NAMALWA (cell line): ENCODE data around the gene KRT17.
"Not testable (repeated sequence)": the region's sequence is repeated elsewhere in the genome, so short reads cannot be mapped to it uniquely, and the experiment has no call there.

ENCODE experiments used
- DNase-seq: peaks from one replicate; pipeline ENCODE4 v3.0.0-alpha.2; 2015; ENCODE audit warnings: low spot score

The KRT17 gene

GRCh38 chr17:41634639-41635038, 10.3 kb upstream of the KRT17 start:
- DNase-seq = no peak

GRCh38 chr17:41633556-41634199, 9.3 kb upstream of the KRT17 start:
- peak; percentile 68 for DNase-seq

- DNase-seq = no peak
These were observed 8.2 kb upstream of the KRT17 start for GRCh38 chr17:41632482-41633105.

GRCh38 chr17:41631898-41632285, 7.5 kb upstream of the KRT17 start:
- no peak for DNase-seq

GRCh38 chr17:41631025-41631897, 6.9 kb upstream of the KRT17 start:
- no peak for DNase-seq

GRCh38 chr17:41629826-41630670, 5.7 kb upstream of the KRT17 start:
- DNase-seq = no peak

- no peak for DNase-seq
These were observed 4.9 kb upstream of the KRT17 start for GRCh38 chr17:41629316-41629715.

- DNase-seq = not testable (repeated sequence)
These were observed 4.4 kb upstream of the KRT17 start for GRCh38 chr17:41628621-41629255.

GRCh38 chr17:41628073-41628370, 3.6 kb upstream of the KRT17 start:
- not testable (repeated sequence) for DNase-seq

GRCh38 chr17:41627316-41628072, 3.1 kb upstream of the KRT17 start:
- no peak for DNase-seq

- not testable (repeated sequence) for DNase-seq
These were observed 2.5 kb upstream of the KRT17 start for GRCh38 chr17:41626914-41627295.

GRCh38 chr17:41626028-41626913, 1.9 kb upstream of the KRT17 start:
- not testable (repeated sequence) for DNase-seq

GRCh38 chr17:41625602-41626001, 1.2 kb upstream of the KRT17 start:
- no peak for DNase-seq

GRCh38 chr17:41623184-41623861, 1.1 kb downstream of the KRT17 start:
- DNase-seq = not testable (repeated sequence)

GRCh38 chr17:41622340-41623183, 1.8 kb downstream of the KRT17 start:
- not testable (repeated sequence) for DNase-seq

GRCh38 chr17:41621916-41622315, 2.5 kb downstream of the KRT17 start:
- no peak for DNase-seq

- not testable (repeated sequence) for DNase-seq
These were observed 2.9 kb downstream of the KRT17 start for GRCh38 chr17:41621435-41621817.
